ENCODE measurements around the gene DCAF11.

- TF ChIP-seq CTCF (IDR thresholded peaks at IDR 0.05) (no peak), POLR2A (IDR thresholded peaks at IDR 0.05) (no peak)
Measured at GRCh38 chr14:24172261-24172860, 57.8 kb downstream of the DCAF11 start.

Data from uterus (tissue), 2 donors.